Measurements from ENCODE around the gene RERE. TPM values are rescaled to one million over a fixed set of nuclear protein-coding genes. Genes with fewer than 3 reads are reported as not detected.

RERE gene
- total and polyA plus RNA-seq, 12 donors = 46.5 to 163 (median 139) TPM

DNA sequence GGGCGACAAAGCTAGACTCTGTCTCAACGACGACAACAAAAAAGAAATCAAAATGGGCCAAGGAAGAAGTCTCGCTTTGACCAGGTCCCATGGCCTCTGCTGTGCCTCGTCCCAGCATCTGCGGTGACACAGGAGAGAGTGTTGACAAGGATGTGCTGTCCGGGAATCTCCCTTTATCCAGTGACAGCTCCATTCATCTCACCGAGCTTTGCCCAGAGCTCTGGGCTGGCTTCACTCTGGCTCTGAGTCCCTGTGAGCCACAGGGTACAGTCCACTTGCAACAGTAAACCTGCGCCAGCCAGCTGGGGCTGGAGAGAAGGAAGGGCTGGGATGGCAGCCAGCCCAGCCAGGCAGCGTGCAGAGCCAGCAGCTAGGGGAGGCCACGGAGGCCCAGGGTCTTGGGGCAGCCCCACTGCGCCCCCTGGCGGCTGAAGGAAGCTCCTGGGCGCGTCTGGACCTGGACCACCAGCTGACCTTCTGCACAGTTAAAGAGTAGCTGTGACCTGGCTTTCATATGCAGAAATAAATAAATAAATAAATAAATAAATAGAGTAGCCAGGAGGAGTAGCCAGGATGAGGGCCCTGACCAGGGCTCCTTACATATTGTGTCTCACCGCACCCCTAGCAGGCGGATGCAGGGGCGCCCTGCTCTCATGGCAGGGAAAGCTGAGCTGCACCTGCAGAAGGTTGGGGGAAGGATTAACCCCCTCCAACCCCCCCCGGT is 31.4 kb upstream of the RERE start:
- H3K4me1 ChIP-seq = peaks cover 3 to 39% (median 27%) of the 10 kb centered on the region in 9 donors
- H3K9me3 ChIP-seq = no peaks in the 10 kb centered on the region
- no peaks in the 10 kb centered on the region for H3K36me3 ChIP-seq
- peak overlapping the region in 9 of 10 donors; percentile 1 to 52 (median 38) for H3K27ac ChIP-seq
- peak overlapping the region in 1 of 10 donors; percentile 19 for H3K4me3 ChIP-seq
- H3K27me3 ChIP-seq = no peaks in the 10 kb centered on the region
- TF ChIP-seq, protein P1, sequence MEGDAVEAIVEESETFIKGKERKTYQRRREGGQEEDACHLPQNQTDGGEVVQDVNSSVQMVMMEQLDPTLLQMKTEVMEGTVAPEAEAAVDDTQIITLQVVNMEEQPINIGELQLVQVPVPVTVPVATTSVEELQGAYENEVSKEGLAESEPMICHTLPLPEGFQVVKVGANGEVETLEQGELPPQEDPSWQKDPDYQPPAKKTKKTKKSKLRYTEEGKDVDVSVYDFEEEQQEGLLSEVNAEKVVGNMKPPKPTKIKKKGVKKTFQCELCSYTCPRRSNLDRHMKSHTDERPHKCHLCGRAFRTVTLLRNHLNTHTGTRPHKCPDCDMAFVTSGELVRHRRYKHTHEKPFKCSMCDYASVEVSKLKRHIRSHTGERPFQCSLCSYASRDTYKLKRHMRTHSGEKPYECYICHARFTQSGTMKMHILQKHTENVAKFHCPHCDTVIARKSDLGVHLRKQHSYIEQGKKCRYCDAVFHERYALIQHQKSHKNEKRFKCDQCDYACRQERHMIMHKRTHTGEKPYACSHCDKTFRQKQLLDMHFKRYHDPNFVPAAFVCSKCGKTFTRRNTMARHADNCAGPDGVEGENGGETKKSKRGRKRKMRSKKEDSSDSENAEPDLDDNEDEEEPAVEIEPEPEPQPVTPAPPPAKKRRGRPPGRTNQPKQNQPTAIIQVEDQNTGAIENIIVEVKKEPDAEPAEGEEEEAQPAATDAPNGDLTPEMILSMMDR (IDR thresholded peaks at IDR 0.05) = peak; percentile 89 to 98 (median 93)
- WGBS, 2 donors = 25 to 26% methylated on average over 19 of the region's 19 CpGs
- DNase-seq (peak; percentile 89 to 94), ATAC-seq (peak; percentile 93 to 99 (median 98))
- intact Hi-C loops (cut with DNase I) = loop anchor here in 8 of 10 donors (1.0 to 10.0 kb wide), 9 partner anchors 94 to 867 kb away; no protein-coding TSS in a partner anchor

- H3K9me3 ChIP-seq = no peaks in the 10 kb centered on the region
- no peak overlapping the region for H3K4me3 ChIP-seq
- peaks cover 3 to 39% (median 27%) of the 10 kb centered on the region in 9 donors for H3K4me1 ChIP-seq
- peak overlapping the region in 2 of 10 donors; percentile 48 to 52 for H3K27ac ChIP-seq
- intact Hi-C loops (cut with DNase I) = loop anchor here in 8 of 10 donors (5.0 to 10.0 kb wide), 8 partner anchors 93 to 866 kb away; no protein-coding TSS in a partner anchor
- DNase-seq (no peak), ATAC-seq (peak in 1 of 8 donors; percentile 7)
- H3K27me3 ChIP-seq = no peaks in the 10 kb centered on the region
- WGBS, 2 donors = 50 to 60% methylated on average over 5 of the region's 5 CpGs
- no peaks in the 10 kb centered on the region for H3K36me3 ChIP-seq
- TF ChIP-seq, protein P1 (IDR thresholded peaks at IDR 0.05) = no peak
Observed at GRCh38 chr1:8847990-8848389, 30.6 kb upstream of the RERE start.

DNA sequence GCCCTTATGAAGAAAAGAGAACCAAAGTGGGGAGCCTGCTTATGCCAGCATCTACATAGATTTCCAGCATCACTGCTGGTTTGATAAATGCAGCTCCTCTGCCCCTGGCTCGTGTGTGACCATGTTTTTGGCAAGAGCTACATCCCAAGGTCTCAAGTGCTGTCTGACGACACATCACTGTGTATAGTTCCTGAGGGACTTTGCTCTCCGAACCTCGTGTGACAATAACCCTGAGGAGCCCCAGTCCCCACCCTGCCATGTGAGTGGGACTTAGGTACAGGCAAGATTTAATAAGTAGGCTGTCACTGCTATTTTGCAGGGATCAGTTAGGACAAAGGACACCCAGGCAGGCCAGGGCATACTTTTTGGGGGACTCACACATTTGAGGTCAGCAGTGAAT is 28.8 kb upstream of the RERE start:
- TF ChIP-seq, protein P1 (IDR thresholded peaks at IDR 0.05) = no peak
- Histone ChIP-seq H3K27me3 (no peaks in the 10 kb centered on the region), H3K36me3 (no peaks in the 10 kb centered on the region), H3K9me3 (no peaks in the 10 kb centered on the region), H3K4me3 (no peak overlapping the region), H3K27ac (no peak overlapping the region), H3K4me1 (peaks cover 3 to 39% (median 27%) of the 10 kb centered on the region in 9 donors)
- intact Hi-C loops (cut with DNase I) = loop anchor here in 8 of 10 donors (5.0 to 10.0 kb wide), 8 partner anchors 91 to 864 kb away; no protein-coding TSS in a partner anchor
- ATAC-seq (no peak), DNase-seq (no peak)
- 56% methylated on average over 4 of the region's 4 CpGs for WGBS, 2 donors

DNA sequence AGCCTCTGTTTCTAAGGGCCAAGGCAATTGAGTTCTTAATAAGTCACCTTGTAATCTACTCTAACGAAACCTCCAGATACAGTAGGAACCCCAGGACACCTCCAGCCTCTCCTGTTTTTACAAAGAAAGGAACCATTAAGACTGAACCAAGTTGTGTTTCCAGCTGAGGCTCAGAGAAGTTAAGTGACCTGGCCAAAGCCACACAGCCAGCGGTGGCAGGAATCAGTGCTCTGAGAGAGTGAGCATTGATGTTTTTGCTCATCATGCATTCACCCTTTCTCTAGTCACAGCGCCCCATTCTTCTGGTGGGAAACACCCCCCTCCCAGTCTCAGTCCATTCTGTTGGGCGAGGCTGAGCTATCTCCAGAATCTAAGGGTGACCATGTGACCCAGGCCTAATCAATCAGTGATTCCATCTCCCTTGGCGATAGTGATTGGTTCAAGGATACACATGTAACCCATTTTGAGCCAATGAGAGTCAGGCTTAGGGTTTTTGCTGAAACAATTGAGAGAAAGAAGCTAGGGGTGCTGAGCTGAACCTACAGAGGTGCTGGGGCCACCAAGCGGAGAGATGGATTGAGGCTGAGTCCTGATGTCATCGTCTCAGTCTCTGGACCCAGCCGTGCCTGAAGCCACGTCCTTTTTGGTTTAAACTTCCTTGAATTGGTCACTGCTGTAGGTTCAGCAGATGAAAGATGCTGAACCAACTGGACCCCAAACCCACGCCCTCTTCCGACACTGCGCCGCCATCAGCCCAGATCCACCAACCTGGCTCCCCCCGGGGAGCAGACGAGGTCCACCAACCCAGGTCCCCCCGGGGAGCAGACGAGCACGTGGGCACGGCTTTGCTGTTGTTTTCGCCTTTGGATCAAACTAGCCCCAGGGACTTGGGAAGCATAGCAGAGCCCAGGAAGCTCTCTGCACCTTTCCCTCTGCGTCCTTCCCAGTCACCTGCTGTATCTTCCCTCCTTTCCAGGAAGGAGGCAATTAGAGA is 28.0 kb upstream of the RERE start:
- no peaks in the 10 kb centered on the region for H3K27me3 ChIP-seq
- intact Hi-C loops (cut with DNase I) = loop anchor here in 8 of 10 donors (5.0 to 10.0 kb wide), 8 partner anchors 91 to 863 kb away; no protein-coding TSS in a partner anchor
- ATAC-seq (no peak), DNase-seq (no peak)
- TF ChIP-seq, protein P1 (IDR thresholded peaks at IDR 0.05) = no peak
- peaks cover 3 to 39% (median 27%) of the 10 kb centered on the region in 9 donors for H3K4me1 ChIP-seq
- no peaks in the 10 kb centered on the region for H3K9me3 ChIP-seq
- H3K36me3 ChIP-seq = no peaks in the 10 kb centered on the region
- 88 to 91% methylated on average over 21 of the region's 21 CpGs for WGBS, 2 donors
- no peak overlapping the region for H3K4me3 ChIP-seq
- peak overlapping the region in 2 of 10 donors; percentile 42 to 46 for H3K27ac ChIP-seq
